ENCODE measurements around the gene CBY3.
"Not testable (repeated sequence)": the region's sequence is repeated elsewhere in the genome, so short reads cannot be mapped to it uniquely, and the experiment has no call there.

- TF ChIP-seq POLR2A (IDR thresholded peaks at IDR 0.05; ENCODE audit: low read depth); CTCF (IDR thresholded peaks at IDR 0.05); EP300 (IDR thresholded peaks at IDR 0.05): not testable (repeated sequence)
These were observed 19.2 kb downstream of the CBY3 start for GRCh38 chr5:179661647-179662046.
